Fibroblast of the aortic adventitia (primary cell): Measurements from ENCODE around the gene GABRB2. TPM values are rescaled to one million over a fixed set of nuclear protein-coding genes. Genes with fewer than 3 reads are reported as not detected.

Source experiments
- DNase-seq: peaks from one replicate; pipeline ENCODE4 v3.0.0-alpha.2; 2010; ENCODE audit warnings: low read depth
- H3K4me3 ChIP-seq: 2 replicates; pipeline ENCODE4 v1.5.1; 2011; ENCODE audit warnings: low read depth, mild to moderate bottlenecking, control low read depth, low read length, moderate library complexity
- CTCF ChIP-seq: IDR thresholded peaks from 2 replicates; pipeline ENCODE4 v1.5.1; 2011; ENCODE audit warnings: mild to moderate bottlenecking, low read length, control low read depth, inconsistent platforms; ENCODE audit not compliant: insufficient read depth
- total RNA-seq: library from RNA; depleted of rRNA; stranded (reverse); fragments of >200 nt; gene quantifications from 2 replicates; pipeline ENCODE4 v1.2.3, GENCODE V29; 2012; ENCODE audit warnings: low replicate concordance

The GABRB2 gene
- total RNA-seq, 1 donor = 0.09 TPM

- no peak for DNase-seq
- no peak overlapping the region for H3K4me3 ChIP-seq
- TF ChIP-seq CTCF = no peak
Observed at GRCh38 chr5:161283296-161283695, 263.2 kb downstream of the GABRB2 start.

GRCh38 chr5:161278739-161279660 is 267.5 kb downstream of the GABRB2 start:
- TF ChIP-seq CTCF = no peak

DNA sequence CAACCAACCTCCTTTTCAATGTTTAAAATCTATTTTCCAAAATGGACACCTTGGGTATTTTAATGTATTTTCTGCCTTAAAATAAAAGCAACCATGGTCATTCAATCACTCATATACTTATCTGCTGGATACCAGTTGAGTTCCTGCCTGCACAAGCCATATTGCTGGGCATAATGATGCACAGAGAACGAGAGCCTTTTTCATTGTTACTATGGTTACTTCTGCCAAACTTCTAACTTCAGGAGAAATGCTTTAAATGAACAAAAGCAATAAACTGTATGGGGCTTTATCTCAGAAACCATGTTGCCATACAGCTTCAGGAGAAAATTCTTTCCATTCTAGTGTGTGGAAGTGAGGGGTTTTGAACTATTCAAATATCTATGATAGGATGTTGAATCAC is 269.5 kb downstream of the GABRB2 start:
- no peak for TF ChIP-seq CTCF
- H3K4me3 ChIP-seq = no peak overlapping the region
- DNase-seq = no peak

More at GRCh38 chr5:161278739-161279660, 267.5 kb downstream of the GABRB2 start:
- DNase-seq = no peak
- no peak overlapping the region for H3K4me3 ChIP-seq

DNA sequence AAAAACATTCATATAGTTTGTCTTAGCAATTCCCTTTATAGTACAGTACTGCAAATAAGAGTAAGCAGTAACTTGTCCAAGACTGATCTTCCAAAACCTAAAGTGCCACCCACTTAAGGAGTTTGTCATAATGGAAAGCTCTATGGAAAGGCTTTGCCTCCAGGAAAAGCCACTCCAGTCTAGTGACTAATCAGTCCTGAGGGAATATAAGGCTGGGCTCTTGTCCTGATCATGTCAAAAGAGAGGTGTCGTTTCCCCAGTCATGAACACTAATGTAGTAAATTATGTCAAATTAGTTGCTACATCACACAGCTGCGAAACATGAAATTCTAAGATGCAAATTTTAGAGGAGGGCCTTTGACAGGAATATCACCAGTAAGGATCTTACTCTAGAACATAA is 271.6 kb downstream of the GABRB2 start:
- DNase-seq = no peak
- TF ChIP-seq CTCF = no peak

GRCh38 chr5:161273410-161273809 is 273.1 kb downstream of the GABRB2 start:
- no peak for DNase-seq
- TF ChIP-seq CTCF = no peak
- no peak overlapping the region for H3K4me3 ChIP-seq

More for the DNA sequence above, 271.6 kb downstream of the GABRB2 start:
- H3K4me3 ChIP-seq = no peak overlapping the region

DNA sequence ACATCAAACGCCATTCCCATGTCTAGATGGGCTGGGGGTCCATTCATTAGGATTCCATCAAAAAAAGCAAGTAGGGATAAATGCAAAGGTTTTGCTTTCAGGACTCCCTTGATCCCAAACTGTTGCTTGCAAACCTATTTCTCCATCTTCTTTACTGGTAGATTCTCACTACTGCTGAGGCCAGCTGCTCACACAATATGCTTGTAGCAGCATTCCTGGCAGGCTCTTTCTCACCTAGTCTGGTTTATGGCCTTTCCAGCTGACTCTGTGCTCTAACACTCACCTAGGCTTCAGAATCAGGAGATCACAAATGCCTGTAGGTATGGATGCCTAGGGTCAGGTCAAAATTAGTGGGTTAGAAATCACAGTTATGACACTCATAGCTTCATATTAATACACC is 274.7 kb downstream of the GABRB2 start:
- H3K4me3 ChIP-seq = no peak overlapping the region
- no peak for DNase-seq
- no peak for TF ChIP-seq CTCF
